Left kidney (tissue), 2 donors: ENCODE data around the gene SV2C. TPM values are rescaled to one million over a fixed set of nuclear protein-coding genes. Genes with fewer than 3 reads are reported as not detected.

Experiments used
- DNase-seq: peaks from one replicate; pipeline ENCODE4 v3.0.0-alpha.2; 2013
- polyA plus RNA-seq: library from polyadenylated mRNA; unstranded; fragments of 120-200 nt; gene quantifications from one replicate; pipeline ENCODE4 v1.2.1, GENCODE V29; 2013; ENCODE audit not compliant: insufficient read length

The SV2C gene
- polyA plus RNA-seq, 1 donor: 0.08 TPM

- DNase-seq: no peak
These were observed 300.1 kb downstream of the SV2C start for GRCh38 chr5:76383126-76383832.

- no peak for DNase-seq
These were observed 301.0 kb downstream of the SV2C start for GRCh38 chr5:76384189-76384588.

GRCh38 chr5:76384705-76385104 lies 301.5 kb downstream of the SV2C start:
- no peak for DNase-seq

- no peak for DNase-seq
These were observed 302.4 kb downstream of the SV2C start for GRCh38 chr5:76385540-76385939.

GRCh38 chr5:76386360-76386759 lies 303.2 kb downstream of the SV2C start:
- DNase-seq: no peak

- no peak for DNase-seq
These were observed 305.1 kb downstream of the SV2C start for GRCh38 chr5:76388236-76388635.

GRCh38 chr5:76388791-76389512 lies 305.8 kb downstream of the SV2C start:
- DNase-seq: no peak

GRCh38 chr5:76389513-76390154 lies 306.5 kb downstream of the SV2C start:
- DNase-seq: no peak

- DNase-seq: no peak
These were observed 307.8 kb downstream of the SV2C start for GRCh38 chr5:76391014-76391413.

- no peak for DNase-seq
These were observed 310.0 kb downstream of the SV2C start for GRCh38 chr5:76393035-76393680.

- no peak for DNase-seq
These were observed 314.0 kb downstream of the SV2C start for GRCh38 chr5:76397200-76397599.

- no peak for DNase-seq
These were observed 316.1 kb downstream of the SV2C start for GRCh38 chr5:76399268-76399667.

GRCh38 chr5:76400466-76400865 lies 317.3 kb downstream of the SV2C start:
- no peak for DNase-seq

- DNase-seq: no peak
These were observed 318.6 kb downstream of the SV2C start for GRCh38 chr5:76401801-76402250.

- peak; percentile 54 for DNase-seq
These were observed 319.2 kb downstream of the SV2C start for GRCh38 chr5:76402251-76402885.

GRCh38 chr5:76402886-76403765 lies 319.9 kb downstream of the SV2C start, which contains the start of gene IQGAP2:
Gene IQGAP2 (plus strand): TSS chr5:76403285. CDS start chr5:76403546, 261 bp downstream.
- peak; percentile 80 for DNase-seq
